GM19438 (cell line): ENCODE measurements around the gene SOS1.
"Not testable (repeated sequence)": the region's sequence is repeated elsewhere in the genome, so short reads cannot be mapped to it uniquely, and the experiment has no call there.

ENCODE experiments used
- ATAC-seq: cut with Tn5 transposase; IDR thresholded peaks from one replicate; pipeline ENCODE4 v1.9.1; 2021; ENCODE audit warnings: low read depth; ENCODE audit not compliant: unreplicated experiment

The SOS1 gene

GRCh38 chr2:39107724-39108273 lies 13.1 kb downstream of the SOS1 start:
- no peak for ATAC-seq

GRCh38 chr2:39107156-39107555 lies 13.7 kb downstream of the SOS1 start:
- ATAC-seq: no peak

GRCh38 chr2:39099870-39100728 lies 20.8 kb downstream of the SOS1 start:
- no peak for ATAC-seq

- ATAC-seq: no peak
Measured at GRCh38 chr2:39099310-39099869, 21.5 kb downstream of the SOS1 start.

GRCh38 chr2:39095624-39096023 lies 25.2 kb downstream of the SOS1 start:
- no peak for ATAC-seq

- peak; percentile 94 for ATAC-seq
Measured at GRCh38 chr2:39094717-39095363, 26.0 kb downstream of the SOS1 start.

- no peak for ATAC-seq
Measured at GRCh38 chr2:39093218-39093898, 27.5 kb downstream of the SOS1 start.

GRCh38 chr2:39091543-39091942 lies 29.3 kb downstream of the SOS1 start:
- no peak for ATAC-seq

- no peak for ATAC-seq
Measured at GRCh38 chr2:39091063-39091462, 29.8 kb downstream of the SOS1 start.

- ATAC-seq: no peak
Measured at GRCh38 chr2:39080152-39080551, 40.7 kb downstream of the SOS1 start.

GRCh38 chr2:39069890-39070465 lies 50.9 kb downstream of the SOS1 start:
- ATAC-seq: no peak

GRCh38 chr2:39069136-39069515 lies 51.7 kb downstream of the SOS1 start:
- ATAC-seq: no peak

GRCh38 chr2:39068299-39069135 lies 52.3 kb downstream of the SOS1 start:
- ATAC-seq: no peak

GRCh38 chr2:39065616-39066015 lies 55.2 kb downstream of the SOS1 start:
- no peak for ATAC-seq

- no peak for ATAC-seq
Measured at GRCh38 chr2:39062320-39062719, 58.5 kb downstream of the SOS1 start.

- no peak for ATAC-seq
Measured at GRCh38 chr2:39061280-39061679, 59.6 kb downstream of the SOS1 start.

- ATAC-seq: no peak
Measured at GRCh38 chr2:39059366-39059952, 61.4 kb downstream of the SOS1 start.

- no peak for ATAC-seq
Measured at GRCh38 chr2:39058101-39058500, 62.8 kb downstream of the SOS1 start.

GRCh38 chr2:39052665-39053064 lies 68.2 kb downstream of the SOS1 start:
- not testable (repeated sequence) for ATAC-seq
